ENCODE results near the gene ZDHHC14. TPM values are rescaled to one million over a fixed set of nuclear protein-coding genes. Genes with fewer than 3 reads are reported as not detected.
"Not testable (repeated sequence)": the region's sequence is repeated elsewhere in the genome, so short reads cannot be mapped to it uniquely, and the experiment has no call there.

Gene ZDHHC14
- total RNA-seq, 1 donor from 2014 or later = 1.1 TPM

- DNase-seq (ENCODE audit: low read depth) = no peak
Measured at GRCh38 chr6:157405986-157406385, 25.0 kb downstream of the ZDHHC14 start.

GRCh38 chr6:157406661-157407060 lies 25.7 kb downstream of the ZDHHC14 start:
- DNase-seq (ENCODE audit: low read depth) = no peak

- no peak for DNase-seq (ENCODE audit: low read depth)
Measured at GRCh38 chr6:157407646-157408045, 26.7 kb downstream of the ZDHHC14 start.

- not testable (repeated sequence) for DNase-seq (ENCODE audit: low read depth)
Measured at GRCh38 chr6:157408427-157408826, 27.4 kb downstream of the ZDHHC14 start.

- no peak for DNase-seq (ENCODE audit: low read depth)
Measured at GRCh38 chr6:157410045-157410444, 29.1 kb downstream of the ZDHHC14 start.

GRCh38 chr6:157411368-157411767 lies 30.4 kb downstream of the ZDHHC14 start:
- no peak for DNase-seq (ENCODE audit: low read depth)

GRCh38 chr6:157412791-157413190 lies 31.8 kb downstream of the ZDHHC14 start:
- no peak for DNase-seq (ENCODE audit: low read depth)

- no peak for DNase-seq (ENCODE audit: low read depth)
Measured at GRCh38 chr6:157420497-157420896, 39.5 kb downstream of the ZDHHC14 start.

- DNase-seq (ENCODE audit: low read depth) = no peak
Measured at GRCh38 chr6:157424491-157425020, 43.6 kb downstream of the ZDHHC14 start.

GRCh38 chr6:157427969-157428368 lies 47.0 kb downstream of the ZDHHC14 start:
- DNase-seq (ENCODE audit: low read depth) = no peak

- DNase-seq (ENCODE audit: low read depth) = no peak
Measured at GRCh38 chr6:157428427-157429202, 47.6 kb downstream of the ZDHHC14 start.

GRCh38 chr6:157429248-157429647 lies 48.3 kb downstream of the ZDHHC14 start:
- no peak for DNase-seq (ENCODE audit: low read depth)

- no peak for DNase-seq (ENCODE audit: low read depth)
Measured at GRCh38 chr6:157430834-157431233, 49.8 kb downstream of the ZDHHC14 start.

- no peak for DNase-seq (ENCODE audit: low read depth)
Measured at GRCh38 chr6:157432231-157432891, 51.4 kb downstream of the ZDHHC14 start.

- no peak for DNase-seq (ENCODE audit: low read depth)
Measured at GRCh38 chr6:157432892-157433265, 51.9 kb downstream of the ZDHHC14 start.

- DNase-seq (ENCODE audit: low read depth) = no peak
Measured at GRCh38 chr6:157433678-157434081, 52.7 kb downstream of the ZDHHC14 start.

- DNase-seq (ENCODE audit: low read depth) = no peak
Measured at GRCh38 chr6:157434349-157435033, 53.5 kb downstream of the ZDHHC14 start.

GRCh38 chr6:157436219-157436943 lies 55.4 kb downstream of the ZDHHC14 start:
- DNase-seq (ENCODE audit: low read depth) = no peak

- no peak for DNase-seq (ENCODE audit: low read depth)
Measured at GRCh38 chr6:157436944-157437336, 56.0 kb downstream of the ZDHHC14 start.

- DNase-seq (ENCODE audit: low read depth) = no peak
Measured at GRCh38 chr6:157438611-157439111, 57.7 kb downstream of the ZDHHC14 start.

GRCh38 chr6:157440171-157440570 lies 59.2 kb downstream of the ZDHHC14 start:
- DNase-seq (ENCODE audit: low read depth) = no peak
